Panc1 (cell line): Measurements from ENCODE around the gene DUOX1. TPM values are rescaled to one million over a fixed set of nuclear protein-coding genes. Genes with fewer than 3 reads are reported as not detected.

ENCODE experiments used
- ATAC-seq: fragments of 200-7000 bp; cut with Tn5 transposase; 2 replicates; pipeline ENCODE4 v1.9.1; 2020; ENCODE audit warnings: mild to moderate bottlenecking, moderate library complexity
- BruUV-seq: library from RNA; stranded (reverse); fragments of 400-500 nt; replicated peaks from 2 replicates; lab custom pipeline; 2021; lab: Mats Ljungman, UMichigan
- CTCF ChIA-PET: fragments of 300-600 bp; sonication (Branson Sonifier 250); formaldehyde crosslinking; loops from one replicate; lab custom pipeline; 2022; ENCODE audit warnings: antibody characterized with exemption; lab: Charles Lee
- POLR2A ChIA-PET: fragments of 300-600 bp; sonication (Branson Sonifier 250); formaldehyde crosslinking; loops from one replicate; lab custom pipeline; 2022; ENCODE audit warnings: antibody characterized with exemption; lab: Charles Lee
- DNase-seq: peaks from one replicate; pipeline ENCODE4 v3.0.0-alpha.2; 2010; ENCODE audit warnings: low read depth, low spot score
- H3K27ac ChIP-seq: 2 replicates; pipeline ENCODE4 v1.5.1; 2011; ENCODE audit warnings: mild to moderate bottlenecking, low read length, inconsistent platforms
- H3K27me3 ChIP-seq: fragments of 200-500 bp; sonication (Bioruptor generic); 2 replicates; pipeline ENCODE4 v1.6.0; 2014; ENCODE audit warnings: low read length, inconsistent platforms; ENCODE audit not compliant: control insufficient read depth, insufficient read depth
- H3K36me3 ChIP-seq: fragments of 200-500 bp; sonication (Bioruptor generic); 2 replicates; pipeline ENCODE4 v1.5.1; 2014; ENCODE audit warnings: inconsistent platforms, mild to moderate bottlenecking, low read length, moderate library complexity; ENCODE audit not compliant: control insufficient read depth, insufficient read depth
- H3K4me1 ChIP-seq: 2 replicates; pipeline ENCODE4 v1.5.1; 2011; ENCODE audit warnings: inconsistent platforms, mild to moderate bottlenecking, low read length, moderate library complexity; ENCODE audit not compliant: control insufficient read depth, insufficient read depth
- H3K4me3 ChIP-seq, 2 experiments: 2 replicates each; pipeline ENCODE4 v1.5.1; 2011 to 2012; ENCODE audit warnings: low read depth in 2 of 2, low read length in 2 of 2, mild to moderate bottlenecking in 2 of 2, inconsistent platforms in 1 of 2, moderate library complexity in 1 of 2
- H3K9me3 ChIP-seq: fragments of 200-500 bp; sonication (Bioruptor generic); 2 replicates; pipeline ENCODE4 v1.5.1; 2014; ENCODE audit warnings: low read depth, mild to moderate bottlenecking, inconsistent platforms, low read length, moderate library complexity; ENCODE audit not compliant: control insufficient read depth, insufficient read depth
- CTCF ChIP-seq: fragments of 450-650 bp; IDR thresholded peaks from 2 replicates; pipeline ENCODE4 v1.5.1; 2017; ENCODE audit warnings: mild to moderate bottlenecking
- POLR2AphosphoS5 ChIP-seq: IDR thresholded peaks from 2 replicates; pipeline ENCODE4 v1.6.1; 2012; ENCODE audit warnings: mild to moderate bottlenecking, low read depth, low read length, moderate library complexity
- REST ChIP-seq, 2 experiments: IDR thresholded peaks; 2 replicates each; pipeline ENCODE4 v1.6.1; 2011 to 2012; ENCODE audit warnings: low read depth in 2 of 2, control low read depth in 1 of 2, low read length in 1 of 2, mild to moderate bottlenecking in 1 of 2, moderate library complexity in 1 of 2; ENCODE audit not compliant: insufficient read depth in 1 of 2
- SIN3A ChIP-seq: IDR thresholded peaks from 2 replicates; pipeline ENCODE4 v1.6.1; 2012; ENCODE audit warnings: low read depth, mild to moderate bottlenecking, low read length, moderate library complexity, borderline replicate concordance; ENCODE audit not compliant: insufficient read depth
- TCF7L2 ChIP-seq: IDR thresholded peaks from 2 replicates; pipeline ENCODE4 v1.6.1; 2011; ENCODE audit warnings: mild to moderate bottlenecking, low read depth, low read length, inconsistent platforms
- in situ Hi-C: cut with HindIII; loops from 2 replicates; pipeline ENCODE4 v1.10.0; 2016; ENCODE audit warnings: low sequenced_read_pairs, low pct_unique_long_range_greater_than_20kb
- intact Hi-C: fragments of 100-400 bp; cut with micrococcal nuclease; formaldehyde crosslinking; loops from one replicate; pipeline ENCODE4 v1.10.0; 2022; ENCODE audit not compliant: unreplicated experiment
- total RNA-seq: library from RNA; stranded (reverse); gene quantifications from one replicate; pipeline ENCODE4 v1.2.1, GENCODE V29; 2021; ENCODE audit not compliant: unreplicated experiment

DUOX1 gene
- total RNA-seq, 1 experiment from 2014 or later = 0.31 TPM

GRCh38 chr15:45205192-45205591 lies 75.4 kb downstream of the DUOX1 start:
- peaks cover 6% of the 10 kb centered on the region for H3K4me1 ChIP-seq
- in situ Hi-C loops = no loop called here
- ChIA-PET POLR2A (no interaction called here), CTCF (interaction anchor here (0.6 to 1.3 kb wide), 6 partner anchors 21 to 199 kb away, joined by 3 to 10 read pairs (median 4); no protein-coding TSS in a partner anchor)
- ATAC-seq = peak; percentile 39
- H3K4me3 ChIP-seq = no peak overlapping the region
- H3K36me3 ChIP-seq = no peaks in the 10 kb centered on the region
- intact Hi-C loops = loop anchor here (5.0 kb wide), 2 partner anchors 57 to 197 kb away; a partner anchor contains a TSS
- DNase-seq = peak; percentile 69
- no peaks in the 10 kb centered on the region for H3K9me3 ChIP-seq
- TF ChIP-seq CTCF (peak; percentile 97), TCF7L2 (0 out of 2 replicates have a peak, but pooled peaks have one; percentile 51), REST (IDR thresholded peaks at IDR 0.05; ENCODE audit: insufficient read depth in 1 of 2, low read depth in 2 of 2, low read length in 1 of 2) (no peak)
- H3K27ac ChIP-seq = no peak overlapping the region
- BruUV-seq = no TSS peak
- H3K27me3 ChIP-seq = no peaks in the 10 kb centered on the region

GRCh38 chr15:45212493-45212892 lies 82.7 kb downstream of the DUOX1 start:
- Histone ChIP-seq H3K4me3 (no peak overlapping the region), H3K27ac (no peak overlapping the region), H3K9me3 (no peaks in the 10 kb centered on the region), H3K4me1 (no peaks in the 10 kb centered on the region), H3K27me3 (no peaks in the 10 kb centered on the region), H3K36me3 (no peaks in the 10 kb centered on the region)
- TF ChIP-seq TCF7L2 = no peak
- no peak for TF ChIP-seq SIN3A
- TF ChIP-seq POLR2AphosphoS5 = no peak
- no peak for TF ChIP-seq REST (IDR thresholded peaks at IDR 0.05; ENCODE audit: insufficient read depth in 1 of 2, low read depth in 2 of 2, low read length in 1 of 2)
- no peak for TF ChIP-seq CTCF
- BruUV-seq = no TSS peak
- intact Hi-C loops = no loop called here
- in situ Hi-C loops = no loop called here
- ATAC-seq (no peak), DNase-seq (no peak)
- CTCF ChIA-PET = interaction anchor here (0.5 kb wide), 1 partner anchor 196 kb away, joined by 3 read pairs; no protein-coding TSS in a partner anchor
- POLR2A ChIA-PET = no interaction called here

Other genes with a start within 250 kb of the DUOX1 start
- gene TERB2, start 173.3 kb upstream of the DUOX1 start, total RNA-seq = not detected
- gene SORD, start 106.8 kb upstream of the DUOX1 start, total RNA-seq = 34.0 TPM
- gene DUOX2, start 15.8 kb upstream of the DUOX1 start, total RNA-seq = 0.08 TPM
- gene DUOXA2, start 15.7 kb upstream of the DUOX1 start, total RNA-seq = not detected
- gene DUOXA1, start 115 bp upstream of the DUOX1 start, total RNA-seq = not detected
- 3.0 TPM for gene SHF, start 58.0 kb downstream of the DUOX1 start, total RNA-seq
- 0.23 TPM for gene SLC28A2, start 122.2 kb downstream of the DUOX1 start, total RNA-seq
- gene GATM, start 248.6 kb downstream of the DUOX1 start, total RNA-seq = 7.6 TPM